SJCRH30 (cell line): ENCODE measurements around the gene RNF19B. TPM values are rescaled to one million over a fixed set of nuclear protein-coding genes. Genes with fewer than 3 reads are reported as not detected.

Experiments used
- DNase-seq, 2 experiments: peaks; one replicate each; pipeline ENCODE4 v3.0.0-alpha.2; 2015 to 2020
- H3K27ac ChIP-seq: fragments of 250-450 bp; sonication (Bioruptor Pico); 2 replicates; pipeline ENCODE4 v1.5.1; 2020; ENCODE audit warnings: mild to moderate bottlenecking, moderate library complexity
- H3K27me3 ChIP-seq: fragments of 250-450 bp; sonication (Bioruptor Pico); 2 replicates; pipeline ENCODE4 v1.5.1; 2020; ENCODE audit warnings: mild to moderate bottlenecking, moderate library complexity
- H3K36me3 ChIP-seq: fragments of 250-450 bp; sonication (Bioruptor Pico); 2 replicates; pipeline ENCODE4 v1.5.1; 2020; ENCODE audit warnings: mild to moderate bottlenecking, moderate library complexity
- H3K4me1 ChIP-seq: fragments of 250-450 bp; sonication (Bioruptor Pico); 2 replicates; pipeline ENCODE4 v1.5.1; 2020; ENCODE audit warnings: mild to moderate bottlenecking, moderate library complexity
- H3K4me3 ChIP-seq: fragments of 250-450 bp; sonication (Bioruptor Pico); 2 replicates; pipeline ENCODE4 v1.5.1; 2020; ENCODE audit warnings: mild to moderate bottlenecking, moderate library complexity
- H3K9me3 ChIP-seq: fragments of 250-450 bp; sonication (Bioruptor Pico); replicated peaks from 2 replicates; pipeline ENCODE4 v1.5.1; 2020; ENCODE audit warnings: mild to moderate bottlenecking, moderate library complexity
- total RNA-seq: library from RNA; depleted of rRNA; stranded (reverse); fragments of >200 nt; shearing (Covaris generic); gene quantifications from 2 replicates; pipeline ENCODE4 v1.2.3, GENCODE V29; 2014; rRNA removed

The RNF19B gene, protein sequence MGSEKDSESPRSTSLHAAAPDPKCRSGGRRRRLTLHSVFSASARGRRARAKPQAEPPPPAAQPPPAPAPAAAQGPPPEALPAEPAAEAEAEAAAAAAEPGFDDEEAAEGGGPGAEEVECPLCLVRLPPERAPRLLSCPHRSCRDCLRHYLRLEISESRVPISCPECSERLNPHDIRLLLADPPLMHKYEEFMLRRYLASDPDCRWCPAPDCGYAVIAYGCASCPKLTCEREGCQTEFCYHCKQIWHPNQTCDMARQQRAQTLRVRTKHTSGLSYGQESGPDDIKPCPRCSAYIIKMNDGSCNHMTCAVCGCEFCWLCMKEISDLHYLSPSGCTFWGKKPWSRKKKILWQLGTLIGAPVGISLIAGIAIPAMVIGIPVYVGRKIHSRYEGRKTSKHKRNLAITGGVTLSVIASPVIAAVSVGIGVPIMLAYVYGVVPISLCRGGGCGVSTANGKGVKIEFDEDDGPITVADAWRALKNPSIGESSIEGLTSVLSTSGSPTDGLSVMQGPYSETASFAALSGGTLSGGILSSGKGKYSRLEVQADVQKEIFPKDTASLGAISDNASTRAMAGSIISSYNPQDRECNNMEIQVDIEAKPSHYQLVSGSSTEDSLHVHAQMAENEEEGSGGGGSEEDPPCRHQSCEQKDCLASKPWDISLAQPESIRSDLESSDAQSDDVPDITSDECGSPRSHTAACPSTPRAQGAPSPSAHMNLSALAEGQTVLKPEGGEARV
- total RNA-seq, result 10.5 and 10.9 TPM in 2 replicates

- H3K27me3 ChIP-seq, result no peaks in the 10 kb centered on the region; the same call in 1 of the 2 replicates
- DNase-seq, result peak; percentile 95 to 97
- H3K9me3 ChIP-seq, result no peaks in the 10 kb centered on the region
- H3K4me1 ChIP-seq, result peaks cover 7% of the 10 kb centered on the region; the same call in 1 of the 2 replicates
- peak within 1 kb of the TSS; percentile 72 for H3K4me3 ChIP-seq
- H3K27ac ChIP-seq, result no peak within 1 kb of the TSS; the same call in 1 of the 2 replicates
- no peaks in the 10 kb centered on the region for H3K36me3 ChIP-seq
Observed at GRCh38 chr1:32964461-32965250, at the start of gene RNF19B. TSS of gene RNF19B (minus strand) at chr1:32964809. CDS start at chr1:32964685, 124 bp downstream.

DNA sequence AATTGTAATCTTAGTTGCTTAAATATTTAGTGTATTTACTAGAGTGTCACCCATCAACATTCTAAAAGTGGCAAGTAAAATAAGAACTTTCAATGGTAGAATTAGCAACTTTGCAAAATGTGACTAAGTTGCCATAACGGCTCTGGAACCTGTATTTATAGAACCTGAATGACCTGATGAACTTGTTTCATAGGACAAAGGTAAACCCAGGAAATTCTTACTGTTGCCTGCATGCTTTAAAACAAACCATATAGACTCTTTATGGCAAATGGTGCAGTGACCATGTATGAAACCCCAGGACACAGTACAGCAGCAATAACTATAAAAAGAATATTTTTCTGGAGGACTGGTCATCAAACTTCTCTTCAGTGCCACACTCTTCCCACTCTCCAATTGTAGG, 49.2 kb upstream of the RNF19B start:
- DNase-seq, result no peak
- Histone ChIP-seq H3K4me3 (no peak overlapping the region), H3K27me3 (no peaks in the 10 kb centered on the region), H3K27ac (no peak overlapping the region), H3K9me3 (no peaks in the 10 kb centered on the region), H3K36me3 (peaks cover 64% of the 10 kb centered on the region), H3K4me1 (no peaks in the 10 kb centered on the region)

GRCh38 chr1:33012165-33012564, 47.6 kb upstream of the RNF19B start:
- no peaks in the 10 kb centered on the region; the same call in 1 of the 2 replicates for H3K4me1 ChIP-seq
- no peaks in the 10 kb centered on the region for H3K9me3 ChIP-seq
- no peak overlapping the region for H3K4me3 ChIP-seq
- DNase-seq, result no peak
- H3K36me3 ChIP-seq, result peaks cover 65% of the 10 kb centered on the region
- H3K27ac ChIP-seq, result no peak overlapping the region
- H3K27me3 ChIP-seq, result no peaks in the 10 kb centered on the region

- Histone ChIP-seq H3K27me3 (no peaks in the 10 kb centered on the region), H3K27ac (no peak overlapping the region), H3K4me3 (no peak overlapping the region), H3K9me3 (no peaks in the 10 kb centered on the region), H3K4me1 (no peaks in the 10 kb centered on the region; the same call in 1 of the 2 replicates), H3K36me3 (peaks cover 65% of the 10 kb centered on the region)
- DNase-seq, result no peak
Observed at GRCh38 chr1:33010932-33011731, 46.5 kb upstream of the RNF19B start.

- no peaks in the 10 kb centered on the region; the same call in 1 of the 2 replicates for H3K4me1 ChIP-seq
- H3K9me3 ChIP-seq, result no peaks in the 10 kb centered on the region
- H3K36me3 ChIP-seq, result peaks cover 61% of the 10 kb centered on the region
- no peak for DNase-seq
- no peak overlapping the region for H3K4me3 ChIP-seq
- no peak overlapping the region for H3K27ac ChIP-seq
- H3K27me3 ChIP-seq, result no peaks in the 10 kb centered on the region
Observed at GRCh38 chr1:33009561-33009960, 45.0 kb upstream of the RNF19B start.

DNA sequence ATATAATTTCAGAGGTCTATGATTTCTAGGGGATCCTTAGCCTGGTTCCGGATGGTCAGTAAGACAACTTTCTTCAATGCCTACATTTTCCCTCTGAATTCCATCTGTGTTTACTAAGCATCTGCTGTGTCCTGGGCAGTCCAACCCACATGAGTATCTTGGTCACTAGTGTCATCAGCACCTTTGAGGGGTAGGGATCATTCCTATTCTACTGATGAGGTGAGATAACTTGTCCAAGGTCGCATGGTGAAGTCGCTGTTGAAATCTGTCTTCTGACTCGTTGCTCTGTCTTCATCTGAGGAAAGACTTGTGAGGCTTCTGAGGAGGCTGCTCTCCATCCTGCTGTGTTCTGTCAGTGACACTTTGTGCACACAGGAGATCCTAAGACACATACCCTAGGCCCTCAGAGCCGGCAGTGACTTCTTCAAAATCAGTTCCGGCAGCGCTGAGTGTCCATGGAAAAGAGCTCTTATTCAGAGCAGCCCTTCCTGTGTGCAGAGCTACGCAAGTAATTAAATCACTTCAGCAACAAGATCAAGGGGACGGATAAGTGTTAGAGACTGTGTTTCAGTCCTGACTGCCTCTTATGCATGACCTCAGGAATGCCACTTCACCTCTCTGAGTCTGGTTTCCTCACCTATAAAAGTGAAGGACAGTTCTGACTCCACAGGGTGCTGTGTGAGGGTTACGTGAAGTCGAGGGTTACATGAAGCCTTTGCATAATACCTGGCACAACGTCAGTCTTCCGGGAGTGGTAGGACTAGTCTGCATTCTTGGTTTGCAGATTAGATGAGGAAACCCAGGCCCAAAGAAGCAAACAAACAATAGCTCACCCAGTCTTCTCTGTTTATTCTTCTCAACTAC, 43.7 kb upstream of the RNF19B start:
- H3K36me3 ChIP-seq, result peaks cover 49% of the 10 kb centered on the region
- H3K9me3 ChIP-seq, result no peaks in the 10 kb centered on the region
- H3K4me3 ChIP-seq, result no peak overlapping the region
- no peaks in the 10 kb centered on the region; the same call in 1 of the 2 replicates for H3K4me1 ChIP-seq
- no peak for DNase-seq
- H3K27ac ChIP-seq, result no peak overlapping the region
- H3K27me3 ChIP-seq, result no peaks in the 10 kb centered on the region

DNA sequence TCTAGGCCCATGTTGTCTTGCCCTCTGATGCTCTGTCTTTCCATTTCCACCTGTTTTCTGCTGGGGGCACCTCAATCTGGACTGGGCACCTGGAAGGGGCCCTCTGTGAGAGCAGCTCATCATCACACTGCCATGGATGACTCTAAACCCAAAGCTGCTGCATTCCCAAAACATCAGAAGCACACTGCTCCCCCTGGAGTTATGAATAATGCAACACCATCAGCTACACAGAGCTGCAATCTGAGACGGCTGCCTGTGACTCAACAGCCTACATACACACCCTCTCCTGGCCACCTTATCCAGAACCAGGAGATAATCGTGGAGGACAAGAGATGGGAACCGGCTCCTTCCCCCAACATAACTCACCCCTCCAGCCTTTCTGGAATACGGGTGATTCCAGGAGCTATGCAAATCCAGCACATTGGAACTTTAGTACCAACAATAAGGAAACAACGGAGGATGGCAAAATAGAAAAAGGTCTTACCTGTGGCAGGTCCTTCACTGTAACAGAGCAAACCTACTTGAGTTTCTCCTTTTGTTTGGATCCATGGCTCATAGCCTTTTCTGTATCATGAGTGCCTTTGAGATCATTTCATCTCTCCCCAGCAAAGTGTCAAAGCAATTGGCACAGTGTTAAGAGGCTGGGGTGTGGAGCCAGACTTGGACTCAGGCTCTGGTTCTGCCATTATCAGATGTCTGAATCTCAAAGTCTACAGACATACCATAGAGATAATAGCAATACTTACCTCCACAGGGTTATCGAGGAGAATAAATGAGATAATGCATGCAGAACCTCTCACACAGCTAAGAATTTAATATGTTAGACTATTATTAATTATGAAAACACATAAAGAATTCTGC, 42.8 kb upstream of the RNF19B start:
- no peaks in the 10 kb centered on the region; the same call in 1 of the 2 replicates for H3K4me1 ChIP-seq
- H3K4me3 ChIP-seq, result no peak overlapping the region
- DNase-seq, result peak; percentile 53 to 71
- no peaks in the 10 kb centered on the region for H3K9me3 ChIP-seq
- no peaks in the 10 kb centered on the region for H3K27me3 ChIP-seq
- H3K27ac ChIP-seq, result no peak overlapping the region
- H3K36me3 ChIP-seq, result peaks cover 41% of the 10 kb centered on the region

DNA sequence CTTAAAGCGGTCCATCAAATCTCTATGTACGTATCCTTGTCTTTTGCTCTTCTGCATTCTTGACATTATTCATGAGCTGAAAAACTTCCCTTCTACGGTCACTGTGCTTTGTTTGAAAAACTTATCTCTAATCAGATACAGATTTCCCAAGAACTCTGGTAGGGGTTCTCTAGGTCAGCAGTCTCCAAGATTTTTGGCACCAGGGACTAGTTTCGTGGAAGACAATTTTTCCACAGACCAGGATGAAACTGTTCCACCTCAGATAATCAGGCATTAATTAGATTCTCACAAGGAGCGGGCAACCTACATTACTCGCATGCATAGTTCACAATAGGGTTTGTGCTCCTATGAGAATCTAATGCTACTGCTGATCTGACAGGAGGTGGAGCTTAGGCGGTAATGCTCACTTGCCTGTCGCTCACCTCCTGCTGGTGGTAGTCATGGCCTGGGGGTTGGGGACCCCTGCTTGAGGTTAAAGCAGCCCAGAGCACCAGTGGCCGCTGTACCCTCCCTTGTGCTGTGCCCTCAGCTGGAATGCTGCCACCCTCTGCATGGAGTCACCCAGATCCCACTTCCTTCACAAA, 41.3 kb upstream of the RNF19B start:
- H3K9me3 ChIP-seq, result no peaks in the 10 kb centered on the region
- no peak for DNase-seq
- no peaks in the 10 kb centered on the region for H3K27me3 ChIP-seq
- no peak overlapping the region for H3K27ac ChIP-seq
- H3K4me1 ChIP-seq, result no peaks in the 10 kb centered on the region; the same call in 1 of the 2 replicates
- no peak overlapping the region for H3K4me3 ChIP-seq
- H3K36me3 ChIP-seq, result peaks cover 27% of the 10 kb centered on the region

DNA sequence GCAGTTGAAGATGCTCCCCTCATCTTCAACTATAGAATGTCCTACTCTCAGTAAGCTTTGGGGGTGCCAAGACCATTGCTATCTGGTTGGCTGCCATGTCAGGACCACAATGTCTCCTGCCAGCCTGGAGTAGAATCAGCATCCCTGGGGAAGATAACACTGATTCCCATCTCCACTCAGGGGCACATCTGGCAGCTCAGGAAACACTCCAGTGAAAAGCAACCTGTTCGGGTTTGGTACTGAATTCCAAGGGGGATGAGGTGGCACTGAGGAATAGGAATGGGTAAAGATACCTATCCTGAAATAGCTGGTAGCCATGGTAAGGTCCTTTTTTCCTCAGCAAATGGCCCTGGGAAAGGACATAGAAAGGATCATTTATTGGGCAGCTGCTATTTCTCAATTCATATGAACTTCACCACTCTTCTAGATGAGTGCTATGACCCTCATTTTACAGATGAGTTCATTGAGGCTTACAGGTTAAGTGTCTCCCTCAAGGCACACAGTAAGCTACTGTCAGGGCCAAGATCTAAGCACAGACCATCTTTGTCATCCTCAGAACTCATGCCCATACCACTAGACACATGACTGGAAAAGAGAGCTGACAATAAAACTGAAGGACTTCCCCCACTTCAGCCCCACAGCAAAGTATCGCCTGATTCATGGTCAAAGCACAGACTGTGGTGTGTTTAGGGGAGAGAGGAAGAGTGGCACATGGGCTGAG, 40.7 kb upstream of the RNF19B start:
- H3K36me3 ChIP-seq, result peaks cover 21% of the 10 kb centered on the region
- no peak for DNase-seq
- H3K4me1 ChIP-seq, result no peaks in the 10 kb centered on the region; the same call in 1 of the 2 replicates
- no peak overlapping the region for H3K27ac ChIP-seq
- no peaks in the 10 kb centered on the region for H3K27me3 ChIP-seq
- H3K4me3 ChIP-seq, result no peak overlapping the region
- H3K9me3 ChIP-seq, result no peaks in the 10 kb centered on the region

DNA sequence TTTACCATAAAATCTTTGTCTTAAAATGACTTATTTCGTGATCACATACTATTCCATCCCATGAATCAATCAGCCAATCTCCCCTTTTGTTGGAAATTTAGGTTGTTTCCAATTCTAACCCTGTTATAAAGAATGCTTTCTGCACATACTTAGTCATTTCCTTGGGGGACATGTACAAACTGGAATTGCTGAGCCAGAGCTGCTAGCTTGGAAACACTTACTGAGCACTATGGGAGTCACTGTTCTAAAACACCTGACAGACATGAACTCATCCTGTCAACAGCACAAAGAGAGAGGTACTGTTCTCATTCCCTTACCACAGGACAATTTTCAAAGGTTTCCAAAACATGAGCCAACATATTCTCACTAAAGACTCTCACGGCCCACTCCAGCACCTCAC, 40.0 kb upstream of the RNF19B start:
- Histone ChIP-seq H3K9me3 (no peaks in the 10 kb centered on the region), H3K36me3 (peaks cover 17% of the 10 kb centered on the region), H3K4me3 (no peak overlapping the region), H3K4me1 (no peaks in the 10 kb centered on the region; the same call in 1 of the 2 replicates), H3K27me3 (no peaks in the 10 kb centered on the region), H3K27ac (no peak overlapping the region)
- no peak for DNase-seq

GRCh38 chr1:33003657-33004056, 39.0 kb upstream of the RNF19B start:
- Histone ChIP-seq H3K4me1 (no peaks in the 10 kb centered on the region; the same call in 1 of the 2 replicates), H3K4me3 (no peak overlapping the region), H3K27ac (no peak overlapping the region), H3K27me3 (no peaks in the 10 kb centered on the region), H3K36me3 (peaks cover 10% of the 10 kb centered on the region), H3K9me3 (no peaks in the 10 kb centered on the region)
- DNase-seq, result no peak

DNA sequence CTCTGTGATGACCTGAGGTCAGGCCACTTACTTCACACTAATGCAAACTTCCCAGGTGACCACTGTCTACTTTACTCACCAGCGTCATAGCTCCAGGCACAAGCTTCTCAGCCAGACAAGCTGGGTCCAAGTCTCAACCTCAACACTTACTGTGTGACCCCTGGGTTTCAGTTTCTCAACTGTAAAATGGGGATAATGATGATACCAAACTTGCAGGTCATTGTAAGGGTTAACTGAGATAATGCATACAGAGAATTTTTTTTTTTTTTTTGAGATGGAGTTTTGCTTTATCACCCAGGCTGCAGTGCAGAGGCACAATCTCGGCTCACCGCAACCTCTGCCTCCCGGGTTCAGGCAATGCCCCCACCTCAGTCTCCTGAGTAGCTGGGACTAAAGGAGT, 37.4 kb upstream of the RNF19B start:
- no peak overlapping the region for H3K4me3 ChIP-seq
- no peaks in the 10 kb centered on the region for H3K36me3 ChIP-seq
- no peaks in the 10 kb centered on the region for H3K27me3 ChIP-seq
- no peaks in the 10 kb centered on the region for H3K4me1 ChIP-seq
- no peak overlapping the region for H3K27ac ChIP-seq
- H3K9me3 ChIP-seq, result no peaks in the 10 kb centered on the region
- no peak for DNase-seq
